ENCODE results near the gene SHKBP1. TPM values are rescaled to one million over a fixed set of nuclear protein-coding genes. Genes with fewer than 3 reads are reported as not detected.

SHKBP1 gene
- total and polyA plus RNA-seq, 2 of the 13 experiments (the other 11 are each of a cell fraction or from before 2014, with no cell fraction given), result 16.2 to 17.4 TPM

DNA sequence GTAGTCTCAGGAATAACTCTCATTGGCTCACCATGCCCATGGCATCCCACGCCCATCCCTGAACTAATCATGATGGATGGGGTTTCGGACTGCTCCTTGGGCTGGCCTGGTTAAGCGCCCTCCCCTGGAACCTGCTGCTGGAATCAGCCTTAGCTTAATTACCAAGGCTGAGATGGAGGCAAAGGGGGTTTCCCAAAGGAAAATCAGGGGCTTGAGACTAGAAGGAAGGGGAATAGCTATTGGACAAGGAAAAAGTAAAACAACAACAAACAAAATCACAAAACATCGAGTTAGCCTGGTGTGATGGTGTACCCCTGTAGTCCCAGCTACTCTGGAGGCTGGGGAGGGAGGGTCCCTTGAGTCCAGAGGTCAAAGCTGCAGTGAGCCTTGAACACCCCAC is 25.7 kb upstream of the SHKBP1 start:
- Histone ChIP-seq H3K4me1 (ENCODE audit: insufficient read depth, low read length) (peaks cover 14% of the 10 kb centered on the region), H3K27me3 (ENCODE audit: control insufficient read depth in 1 of 2, insufficient read depth in 2 of 2, low read length in 2 of 2) (peaks cover 9 to 27% of the 10 kb centered on the region in 2 experiments), H3K9me3 (ENCODE audit: low read length) (no peaks in the 10 kb centered on the region), H4K20me1 (ENCODE audit: insufficient read depth, low read length) (no peaks in the 10 kb centered on the region), H3K9ac (ENCODE audit: insufficient read depth, low read depth, low read length) (no peak overlapping the region), H3K79me2 (ENCODE audit: insufficient read depth, low read length) (no peaks in the 10 kb centered on the region), H3K36me3 (replicated peaks in 1 of 2; ENCODE audit: control insufficient read depth in 1 of 2, insufficient read depth in 2 of 2, low read length in 2 of 2) (no peaks in the 10 kb centered on the region), H2AFZ (ENCODE audit: low read length) (no peak overlapping the region), H3K4me3 (replicated peaks in 1 of 3; ENCODE audit: insufficient read depth in 1 of 3, low read depth in 2 of 3, low read length in 3 of 3) (no peak overlapping the region), H3K4me2 (ENCODE audit: low read depth, low read length) (no peak overlapping the region), H3K27ac (ENCODE audit: extremely low read length, insufficient read depth, low read length) (no peak overlapping the region)
- CTCF ChIA-PET (ENCODE audit: low intra/inter-chr PET ratio, low total read pairs), result no interaction called here
- FAIRE-seq, result no peak
- no peak for ATAC-seq
- in situ Hi-C loops (cut with HindIII; ENCODE audit: extremely low pct_ligation_motif_present, low pct_unique_long_range_greater_than_20kb), result no loop called here
- DNase-seq (ENCODE audit: low spot score), result no peak
- POLR2A ChIA-PET, result interaction anchor here (2.8 kb wide), 1 partner anchor 52 kb away, joined by 7 read pairs; no protein-coding TSS in a partner anchor
- TF ChIP-seq ZC3H4 (CRISPR knock-in tag; IDR thresholded peaks at IDR 0.05; ENCODE audit: borderline replicate concordance) (no peak), ESRRA (CRISPR knock-in tag; IDR thresholded peaks at IDR 0.05; ENCODE audit: low read depth) (no peak), CHD4 (IDR thresholded peaks at IDR 0.05; ENCODE audit: borderline replicate concordance, low read length) (no peak), MED1 (CRISPR knock-in tag; IDR thresholded peaks at IDR 0.05) (no peak), SETDB1 (CRISPR knock-in tag; IDR thresholded peaks at IDR 0.05; ENCODE audit: borderline replicate concordance) (no peak), NR2C2 (CRISPR knock-in tag; IDR thresholded peaks at IDR 0.05; ENCODE audit: borderline replicate concordance) (no peak), ZNF251 (CRISPR knock-in tag; IDR thresholded peaks at IDR 0.05) (no peak), PTBP1 (IDR thresholded peaks at IDR 0.05; ENCODE audit: low read depth, low read length, poor library complexity, severe bottlenecking) (no peak), MTA1 (CRISPR knock-in tag; IDR thresholded peaks at IDR 0.05; ENCODE audit: borderline replicate concordance) (no peak), GTF3A (CRISPR knock-in tag; conservative IDR thresholded peaks at IDR 0.05) (no peak), ZNF605 (CRISPR knock-in tag; IDR thresholded peaks at IDR 0.05) (no peak)
- TF ChIP-seq, protein P1, sequence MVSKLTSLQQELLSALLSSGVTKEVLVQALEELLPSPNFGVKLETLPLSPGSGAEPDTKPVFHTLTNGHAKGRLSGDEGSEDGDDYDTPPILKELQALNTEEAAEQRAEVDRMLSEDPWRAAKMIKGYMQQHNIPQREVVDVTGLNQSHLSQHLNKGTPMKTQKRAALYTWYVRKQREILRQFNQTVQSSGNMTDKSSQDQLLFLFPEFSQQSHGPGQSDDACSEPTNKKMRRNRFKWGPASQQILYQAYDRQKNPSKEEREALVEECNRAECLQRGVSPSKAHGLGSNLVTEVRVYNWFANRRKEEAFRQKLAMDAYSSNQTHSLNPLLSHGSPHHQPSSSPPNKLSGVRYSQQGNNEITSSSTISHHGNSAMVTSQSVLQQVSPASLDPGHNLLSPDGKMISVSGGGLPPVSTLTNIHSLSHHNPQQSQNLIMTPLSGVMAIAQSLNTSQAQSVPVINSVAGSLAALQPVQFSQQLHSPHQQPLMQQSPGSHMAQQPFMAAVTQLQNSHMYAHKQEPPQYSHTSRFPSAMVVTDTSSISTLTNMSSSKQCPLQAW (CRISPR knock-in tag; IDR thresholded peaks at IDR 0.05), result no peak
- TF ChIP-seq, protein P2, sequence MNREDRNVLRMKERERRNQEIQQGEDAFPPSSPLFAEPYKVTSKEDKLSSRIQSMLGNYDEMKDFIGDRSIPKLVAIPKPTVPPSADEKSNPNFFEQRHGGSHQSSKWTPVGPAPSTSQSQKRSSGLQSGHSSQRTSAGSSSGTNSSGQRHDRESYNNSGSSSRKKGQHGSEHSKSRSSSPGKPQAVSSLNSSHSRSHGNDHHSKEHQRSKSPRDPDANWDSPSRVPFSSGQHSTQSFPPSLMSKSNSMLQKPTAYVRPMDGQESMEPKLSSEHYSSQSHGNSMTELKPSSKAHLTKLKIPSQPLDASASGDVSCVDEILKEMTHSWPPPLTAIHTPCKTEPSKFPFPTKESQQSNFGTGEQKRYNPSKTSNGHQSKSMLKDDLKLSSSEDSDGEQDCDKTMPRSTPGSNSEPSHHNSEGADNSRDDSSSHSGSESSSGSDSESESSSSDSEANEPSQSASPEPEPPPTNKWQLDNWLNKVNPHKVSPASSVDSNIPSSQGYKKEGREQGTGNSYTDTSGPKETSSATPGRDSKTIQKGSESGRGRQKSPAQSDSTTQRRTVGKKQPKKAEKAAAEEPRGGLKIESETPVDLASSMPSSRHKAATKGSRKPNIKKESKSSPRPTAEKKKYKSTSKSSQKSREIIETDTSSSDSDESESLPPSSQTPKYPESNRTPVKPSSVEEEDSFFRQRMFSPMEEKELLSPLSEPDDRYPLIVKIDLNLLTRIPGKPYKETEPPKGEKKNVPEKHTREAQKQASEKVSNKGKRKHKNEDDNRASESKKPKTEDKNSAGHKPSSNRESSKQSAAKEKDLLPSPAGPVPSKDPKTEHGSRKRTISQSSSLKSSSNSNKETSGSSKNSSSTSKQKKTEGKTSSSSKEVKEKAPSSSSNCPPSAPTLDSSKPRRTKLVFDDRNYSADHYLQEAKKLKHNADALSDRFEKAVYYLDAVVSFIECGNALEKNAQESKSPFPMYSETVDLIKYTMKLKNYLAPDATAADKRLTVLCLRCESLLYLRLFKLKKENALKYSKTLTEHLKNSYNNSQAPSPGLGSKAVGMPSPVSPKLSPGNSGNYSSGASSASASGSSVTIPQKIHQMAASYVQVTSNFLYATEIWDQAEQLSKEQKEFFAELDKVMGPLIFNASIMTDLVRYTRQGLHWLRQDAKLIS (CRISPR knock-in tag; IDR thresholded peaks at IDR 0.05), result no peak
- TF ChIP-seq, protein P3, sequence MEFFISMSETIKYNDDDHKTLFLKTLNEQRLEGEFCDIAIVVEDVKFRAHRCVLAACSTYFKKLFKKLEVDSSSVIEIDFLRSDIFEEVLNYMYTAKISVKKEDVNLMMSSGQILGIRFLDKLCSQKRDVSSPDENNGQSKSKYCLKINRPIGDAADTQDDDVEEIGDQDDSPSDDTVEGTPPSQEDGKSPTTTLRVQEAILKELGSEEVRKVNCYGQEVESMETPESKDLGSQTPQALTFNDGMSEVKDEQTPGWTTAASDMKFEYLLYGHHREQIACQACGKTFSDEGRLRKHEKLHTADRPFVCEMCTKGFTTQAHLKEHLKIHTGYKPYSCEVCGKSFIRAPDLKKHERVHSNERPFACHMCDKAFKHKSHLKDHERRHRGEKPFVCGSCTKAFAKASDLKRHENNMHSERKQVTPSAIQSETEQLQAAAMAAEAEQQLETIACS (CRISPR knock-in tag; IDR thresholded peaks at IDR 0.05), result no peak
- no TSS peak for BruUV-seq (replicated peaks)
- 53% methylated on average over 4 of the region's 4 CpGs for WGBS (ENCODE audit: low lambda C conversion rate)
- intact Hi-C loops (cut with micrococcal nuclease; ENCODE audit: unreplicated experiment), result no loop called here
